Kidney capillary endothelial cell (primary cell): ENCODE data around the gene TOPAZ1.
"Not testable (repeated sequence)": the region's sequence is repeated elsewhere in the genome, so short reads cannot be mapped to it uniquely, and the experiment has no call there.

Experiments used
- DNase-seq: peaks from one replicate; pipeline ENCODE4 v3.0.0-alpha.2; 2018; ENCODE audit warnings: low spot score

TOPAZ1 gene

GRCh38 chr3:44330444-44330843 is 88.8 kb downstream of the TOPAZ1 start:
- DNase-seq = no peak

GRCh38 chr3:44334326-44334725 is 92.6 kb downstream of the TOPAZ1 start:
- DNase-seq = no peak

GRCh38 chr3:44337248-44337785 is 95.6 kb downstream of the TOPAZ1 start:
- DNase-seq = no peak

- DNase-seq = peak; percentile 97
Measured at GRCh38 chr3:44338010-44338827, 96.5 kb downstream of the TOPAZ1 start, which contains the start of gene TCAIM. TSS of gene TCAIM (plus strand) at chr3:44338766. CDS start at chr3:44354783, 16,017 bp downstream.

- DNase-seq = no peak
Measured at GRCh38 chr3:44338828-44339127, 97.1 kb downstream of the TOPAZ1 start.

GRCh38 chr3:44339181-44340057 is 97.7 kb downstream of the TOPAZ1 start:
- DNase-seq = peak; percentile 17

GRCh38 chr3:44340058-44340395 is 98.3 kb downstream of the TOPAZ1 start:
- no peak for DNase-seq

GRCh38 chr3:44342176-44342790 is 100.6 kb downstream of the TOPAZ1 start:
- DNase-seq = no peak

- DNase-seq = no peak
Measured at GRCh38 chr3:44343421-44343820, 101.7 kb downstream of the TOPAZ1 start.

GRCh38 chr3:44346590-44346989 is 104.9 kb downstream of the TOPAZ1 start:
- not testable (repeated sequence) for DNase-seq

GRCh38 chr3:44348993-44349392 is 107.3 kb downstream of the TOPAZ1 start:
- no peak for DNase-seq

GRCh38 chr3:44353355-44353924 is 111.8 kb downstream of the TOPAZ1 start:
- DNase-seq = no peak

- DNase-seq = peak; percentile 11
Measured at GRCh38 chr3:44355362-44356033, 113.8 kb downstream of the TOPAZ1 start.

- DNase-seq = no peak
Measured at GRCh38 chr3:44359146-44359751, 117.6 kb downstream of the TOPAZ1 start.

- DNase-seq = no peak
Measured at GRCh38 chr3:44363591-44363990, 121.9 kb downstream of the TOPAZ1 start.

GRCh38 chr3:44365952-44366351 is 124.3 kb downstream of the TOPAZ1 start:
- DNase-seq = no peak

- DNase-seq = no peak
Measured at GRCh38 chr3:44375450-44375849, 133.8 kb downstream of the TOPAZ1 start.
